SK-N-SH treated with all-trans-retinoic acid at 6 μM for 48 hours (cell line): ENCODE measurements around the gene DENND1A.

Source experiments
- CSDC2 ChIP-seq: fragments of 250-450 bp; sonication (Bioruptor Pico); IDR thresholded peaks from 2 replicates; pipeline ENCODE4 v1.5.0; 2020; ENCODE audit warnings: mild to moderate bottlenecking, moderate library complexity
- GLIS3 ChIP-seq: fragments of 250-450 bp; sonication (Bioruptor Pico); IDR thresholded peaks from 2 replicates; pipeline ENCODE4 v1.5.0; 2020; ENCODE audit warnings: mild to moderate bottlenecking, moderate library complexity
- RARB ChIP-seq: fragments of 250-450 bp; sonication (Bioruptor Pico); IDR thresholded peaks from 2 replicates; pipeline ENCODE4 v1.8.0; 2021; ENCODE audit warnings: mild to moderate bottlenecking, moderate library complexity
- TCF4 ChIP-seq: fragments of 250-450 bp; sonication (Bioruptor Pico); IDR thresholded peaks from 2 replicates; pipeline ENCODE4 v1.8.0; 2021; ENCODE audit warnings: mild to moderate bottlenecking, moderate library complexity, borderline replicate concordance
- ZFP3 ChIP-seq: fragments of 250-450 bp; sonication (Bioruptor Pico); IDR thresholded peaks from 2 replicates; pipeline ENCODE4 v1.5.0; 2020; ENCODE audit warnings: mild to moderate bottlenecking, moderate library complexity
- ZNF70 ChIP-seq: fragments of 450-650 bp; formaldehyde crosslinking; IDR thresholded peaks from 2 replicates; pipeline ENCODE4 v1.5.0; 2020; ENCODE audit warnings: mild to moderate bottlenecking, moderate library complexity

- TF ChIP-seq ZFP3 (CRISPR knock-in tag) (no peak), CSDC2 (CRISPR knock-in tag) (no peak), RARB (CRISPR knock-in tag) (no peak), TCF4 (CRISPR knock-in tag) (no peak), GLIS3 (CRISPR knock-in tag) (no peak), ZNF70 (CRISPR knock-in tag) (no peak)
Observed at GRCh38 chr9:123601828-123602227, 328.1 kb downstream of the DENND1A start.
